ENCODE measurements around the gene DLST.

GRCh38 chr14:74846168-74846567, 35.5 kb upstream of the DLST start:
- TF ChIP-seq POLR2A (IDR thresholded peaks at IDR 0.05) (no peak), CTCF (IDR thresholded peaks at IDR 0.05) (no peak), POLR2AphosphoS5 (IDR thresholded peaks at IDR 0.05) (no peak), EP300 (IDR thresholded peaks at IDR 0.05) (no peak)
